ENCODE measurements around the gene ERGIC3. TPM values are rescaled to one million over a fixed set of nuclear protein-coding genes. Genes with fewer than 3 reads are reported as not detected.
A peak's percentile ranks its signal among the peaks of the same experiment; 100 is the strongest.

Gene ERGIC3
- total and polyA plus RNA-seq, 2 of the 13 experiments (the other 11 are each of a cell fraction or from before 2014, with no cell fraction given) = 407 to 670 TPM

DNA sequence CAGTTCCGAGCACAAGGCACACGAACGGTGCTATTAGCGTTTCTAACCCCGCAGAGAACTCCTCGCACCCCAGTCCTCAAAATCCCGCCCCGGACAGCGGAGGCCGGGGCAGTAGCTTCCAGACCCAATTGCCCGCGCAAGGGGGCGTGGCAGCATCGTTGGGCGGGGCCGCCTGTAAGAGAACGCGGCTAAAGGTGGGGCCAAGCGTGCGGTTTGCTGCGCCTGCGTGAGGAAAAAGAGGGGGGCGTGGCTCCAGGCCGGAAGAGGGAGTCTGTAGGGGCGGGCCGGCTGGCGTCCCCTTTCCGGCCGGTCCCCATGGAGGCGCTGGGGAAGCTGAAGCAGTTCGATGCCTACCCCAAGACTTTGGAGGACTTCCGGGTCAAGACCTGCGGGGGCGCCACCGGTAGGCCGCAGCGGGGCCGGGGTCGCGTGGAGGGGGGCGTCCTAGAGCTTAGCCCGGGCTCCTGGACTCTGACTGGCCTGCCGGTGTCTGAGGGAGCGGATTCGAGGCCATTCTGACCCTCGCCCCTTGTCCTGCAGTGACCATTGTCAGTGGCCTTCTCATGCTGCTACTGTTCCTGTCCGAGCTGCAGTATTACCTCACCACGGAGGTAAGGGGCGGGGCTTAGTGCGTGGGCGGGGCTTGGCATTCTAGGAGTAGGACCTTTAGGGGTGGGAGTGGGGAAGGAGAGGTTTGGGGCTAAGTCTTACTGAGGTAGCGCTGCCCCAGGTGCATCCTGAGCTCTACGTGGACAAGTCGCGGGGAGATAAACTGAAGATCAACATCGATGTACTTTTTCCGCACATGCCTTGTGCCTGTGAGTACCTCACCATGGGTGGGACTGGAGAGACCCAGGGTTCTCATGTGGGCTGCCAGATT is at the start of gene ERGIC3 (continued):
- TF ChIP-seq, protein P1, sequence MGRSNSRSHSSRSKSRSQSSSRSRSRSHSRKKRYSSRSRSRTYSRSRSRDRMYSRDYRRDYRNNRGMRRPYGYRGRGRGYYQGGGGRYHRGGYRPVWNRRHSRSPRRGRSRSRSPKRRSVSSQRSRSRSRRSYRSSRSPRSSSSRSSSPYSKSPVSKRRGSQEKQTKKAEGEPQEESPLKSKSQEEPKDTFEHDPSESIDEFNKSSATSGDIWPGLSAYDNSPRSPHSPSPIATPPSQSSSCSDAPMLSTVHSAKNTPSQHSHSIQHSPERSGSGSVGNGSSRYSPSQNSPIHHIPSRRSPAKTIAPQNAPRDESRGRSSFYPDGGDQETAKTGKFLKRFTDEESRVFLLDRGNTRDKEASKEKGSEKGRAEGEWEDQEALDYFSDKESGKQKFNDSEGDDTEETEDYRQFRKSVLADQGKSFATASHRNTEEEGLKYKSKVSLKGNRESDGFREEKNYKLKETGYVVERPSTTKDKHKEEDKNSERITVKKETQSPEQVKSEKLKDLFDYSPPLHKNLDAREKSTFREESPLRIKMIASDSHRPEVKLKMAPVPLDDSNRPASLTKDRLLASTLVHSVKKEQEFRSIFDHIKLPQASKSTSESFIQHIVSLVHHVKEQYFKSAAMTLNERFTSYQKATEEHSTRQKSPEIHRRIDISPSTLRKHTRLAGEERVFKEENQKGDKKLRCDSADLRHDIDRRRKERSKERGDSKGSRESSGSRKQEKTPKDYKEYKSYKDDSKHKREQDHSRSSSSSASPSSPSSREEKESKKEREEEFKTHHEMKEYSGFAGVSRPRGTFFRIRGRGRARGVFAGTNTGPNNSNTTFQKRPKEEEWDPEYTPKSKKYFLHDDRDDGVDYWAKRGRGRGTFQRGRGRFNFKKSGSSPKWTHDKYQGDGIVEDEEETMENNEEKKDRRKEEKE (IDR thresholded peaks at IDR 0.05) = no peak
- TF ChIP-seq REXO4 (CRISPR knock-in tag; IDR thresholded peaks at IDR 0.05; ENCODE audit: borderline replicate concordance) (no peak), HIVEP1 (CRISPR knock-in tag; IDR thresholded peaks at IDR 0.05) (peak; percentile 92), SNAI1 (CRISPR knock-in tag; IDR thresholded peaks at IDR 0.05; ENCODE audit: borderline replicate concordance) (no peak), RCOR2 (CRISPR knock-in tag; IDR thresholded peaks at IDR 0.05) (no peak), SMARCC2 (IDR thresholded peaks at IDR 0.05) (no peak; the same call in 1 of the 2 replicates), KLF13 (CRISPR knock-in tag; IDR thresholded peaks at IDR 0.05) (no peak), BHLHE40 (IDR thresholded peaks at IDR 0.05; ENCODE audit: low read length) (peak; percentile 39; the same call in 1 of the 2 replicates), ZSCAN25 (CRISPR knock-in tag; IDR thresholded peaks at IDR 0.05) (no peak), ZNF75D (CRISPR knock-in tag; IDR thresholded peaks at IDR 0.05; ENCODE audit: borderline replicate concordance) (no peak; the same call in 1 of the 2 replicates), MEIS1 (CRISPR knock-in tag; IDR thresholded peaks at IDR 0.05; ENCODE audit: borderline replicate concordance) (no peak; the same call in 1 of the 2 replicates), ZNF678 (CRISPR knock-in tag; IDR thresholded peaks at IDR 0.05) (peak; percentile 21; the same call in 1 of the 2 replicates), ZBTB42 (CRISPR knock-in tag; IDR thresholded peaks at IDR 0.05) (peak; percentile 95), AGO1 (IDR thresholded peaks at IDR 0.05; ENCODE audit: low read depth, low read length, poor library complexity, severe bottlenecking) (peak; percentile 79), SALL2 (CRISPR knock-in tag; IDR thresholded peaks at IDR 0.05) (peak; percentile 68; the same call in 1 of the 2 replicates), ZSCAN31 (CRISPR knock-in tag; IDR thresholded peaks at IDR 0.05; ENCODE audit: low read depth) (peak; percentile 98), ZSCAN9 (CRISPR knock-in tag; IDR thresholded peaks at IDR 0.05; ENCODE audit: borderline replicate concordance) (peak; percentile 50; the same call in 1 of the 2 replicates)
- TF ChIP-seq, protein P2, sequence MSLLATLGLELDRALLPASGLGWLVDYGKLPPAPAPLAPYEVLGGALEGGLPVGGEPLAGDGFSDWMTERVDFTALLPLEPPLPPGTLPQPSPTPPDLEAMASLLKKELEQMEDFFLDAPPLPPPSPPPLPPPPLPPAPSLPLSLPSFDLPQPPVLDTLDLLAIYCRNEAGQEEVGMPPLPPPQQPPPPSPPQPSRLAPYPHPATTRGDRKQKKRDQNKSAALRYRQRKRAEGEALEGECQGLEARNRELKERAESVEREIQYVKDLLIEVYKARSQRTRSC (CRISPR knock-in tag; IDR thresholded peaks at IDR 0.05; ENCODE audit: low read depth) = no peak
- TF ChIP-seq, protein P3, sequence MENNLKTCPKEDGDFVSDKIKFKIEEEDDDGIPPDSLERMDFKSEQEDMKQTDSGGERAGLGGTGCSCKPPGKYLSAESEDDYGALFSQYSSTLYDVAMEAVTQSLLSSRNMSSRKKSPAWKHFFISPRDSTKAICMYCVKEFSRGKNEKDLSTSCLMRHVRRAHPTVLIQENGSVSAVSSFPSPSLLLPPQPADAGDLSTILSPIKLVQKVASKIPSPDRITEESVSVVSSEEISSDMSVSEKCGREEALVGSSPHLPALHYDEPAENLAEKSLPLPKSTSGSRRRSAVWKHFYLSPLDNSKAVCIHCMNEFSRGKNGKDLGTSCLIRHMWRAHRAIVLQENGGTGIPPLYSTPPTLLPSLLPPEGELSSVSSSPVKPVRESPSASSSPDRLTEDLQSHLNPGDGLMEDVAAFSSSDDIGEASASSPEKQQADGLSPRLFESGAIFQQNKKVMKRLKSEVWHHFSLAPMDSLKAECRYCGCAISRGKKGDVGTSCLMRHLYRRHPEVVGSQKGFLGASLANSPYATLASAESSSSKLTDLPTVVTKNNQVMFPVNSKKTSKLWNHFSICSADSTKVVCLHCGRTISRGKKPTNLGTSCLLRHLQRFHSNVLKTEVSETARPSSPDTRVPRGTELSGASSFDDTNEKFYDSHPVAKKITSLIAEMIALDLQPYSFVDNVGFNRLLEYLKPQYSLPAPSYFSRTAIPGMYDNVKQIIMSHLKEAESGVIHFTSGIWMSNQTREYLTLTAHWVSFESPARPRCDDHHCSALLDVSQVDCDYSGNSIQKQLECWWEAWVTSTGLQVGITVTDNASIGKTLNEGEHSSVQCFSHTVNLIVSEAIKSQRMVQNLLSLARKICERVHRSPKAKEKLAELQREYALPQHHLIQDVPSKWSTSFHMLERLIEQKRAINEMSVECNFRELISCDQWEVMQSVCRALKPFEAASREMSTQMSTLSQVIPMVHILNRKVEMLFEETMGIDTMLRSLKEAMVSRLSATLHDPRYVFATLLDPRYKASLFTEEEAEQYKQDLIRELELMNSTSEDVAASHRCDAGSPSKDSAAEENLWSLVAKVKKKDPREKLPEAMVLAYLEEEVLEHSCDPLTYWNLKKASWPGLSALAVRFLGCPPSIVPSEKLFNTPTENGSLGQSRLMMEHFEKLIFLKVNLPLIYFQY (CRISPR knock-in tag; IDR thresholded peaks at IDR 0.05; ENCODE audit: borderline replicate concordance) = peak; percentile 86; the same call in 1 of the 2 replicates
- TF ChIP-seq, protein P4, sequence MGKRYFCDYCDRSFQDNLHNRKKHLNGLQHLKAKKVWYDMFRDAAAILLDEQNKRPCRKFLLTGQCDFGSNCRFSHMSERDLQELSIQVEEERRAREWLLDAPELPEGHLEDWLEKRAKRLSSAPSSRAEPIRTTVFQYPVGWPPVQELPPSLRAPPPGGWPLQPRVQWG (CRISPR knock-in tag; IDR thresholded peaks at IDR 0.05; ENCODE audit: borderline replicate concordance, low read depth) = no peak
